HG03520 (cell line): ENCODE data around the gene RGN.
A peak's percentile ranks its signal among the peaks of the same experiment; 100 is the strongest.
"Not testable (repeated sequence)": the region's sequence is repeated elsewhere in the genome, so short reads cannot be mapped to it uniquely, and the experiment has no call there.

Experiments used
- ATAC-seq: cut with Tn5 transposase; IDR thresholded peaks from one replicate; pipeline ENCODE4 v1.9.1; 2021; ENCODE audit warnings: mild to moderate bottlenecking, moderate library complexity; ENCODE audit not compliant: unreplicated experiment

RGN gene

DNA sequence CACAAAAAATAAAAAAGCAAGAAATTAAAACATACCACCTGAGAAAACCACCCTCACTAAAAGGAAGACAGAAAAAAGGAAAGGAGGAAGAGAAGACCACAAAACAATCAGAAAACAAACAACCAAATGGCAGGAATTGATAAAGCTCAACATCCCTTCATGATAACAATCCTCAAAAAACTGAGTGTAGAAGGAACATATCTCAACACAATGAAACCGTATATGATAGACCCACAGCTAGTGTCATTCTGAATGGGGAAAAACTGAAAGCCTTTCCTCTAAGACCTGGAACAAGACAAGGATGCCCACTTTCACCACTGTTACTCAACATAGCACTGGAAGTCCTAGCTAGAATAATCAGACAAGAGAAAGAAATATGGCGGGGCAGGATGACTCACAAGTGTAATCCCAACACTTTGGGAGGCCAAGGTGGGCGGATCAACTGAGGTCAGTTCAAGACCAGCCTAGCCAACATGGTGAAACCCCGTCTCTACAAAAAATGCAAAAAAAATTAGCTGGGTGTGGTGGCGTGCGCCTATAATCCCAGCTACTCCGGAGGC is 38.4 kb downstream of the RGN start:
- ATAC-seq: not testable (repeated sequence)

DNA sequence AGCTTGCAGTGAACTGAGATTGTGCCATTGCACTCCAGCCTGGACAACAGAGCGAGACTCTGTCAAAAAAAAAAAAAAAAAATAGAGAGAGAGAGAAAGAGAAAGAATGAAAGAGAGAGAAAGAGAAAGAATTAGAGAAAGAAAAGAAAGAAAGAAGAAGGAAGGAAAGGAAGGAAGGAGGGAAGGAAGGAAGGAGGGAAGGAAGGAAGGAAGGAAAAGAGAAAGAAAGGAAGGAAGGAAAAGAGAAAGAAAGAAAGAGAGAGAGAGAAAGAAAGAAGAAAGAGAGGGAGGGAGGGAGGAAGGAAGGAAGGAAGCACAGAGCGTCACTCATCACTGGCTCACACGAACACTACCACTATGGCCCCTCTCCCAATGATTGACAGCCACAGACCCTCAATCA is 46.2 kb downstream of the RGN start:
- not testable (repeated sequence) for ATAC-seq

DNA sequence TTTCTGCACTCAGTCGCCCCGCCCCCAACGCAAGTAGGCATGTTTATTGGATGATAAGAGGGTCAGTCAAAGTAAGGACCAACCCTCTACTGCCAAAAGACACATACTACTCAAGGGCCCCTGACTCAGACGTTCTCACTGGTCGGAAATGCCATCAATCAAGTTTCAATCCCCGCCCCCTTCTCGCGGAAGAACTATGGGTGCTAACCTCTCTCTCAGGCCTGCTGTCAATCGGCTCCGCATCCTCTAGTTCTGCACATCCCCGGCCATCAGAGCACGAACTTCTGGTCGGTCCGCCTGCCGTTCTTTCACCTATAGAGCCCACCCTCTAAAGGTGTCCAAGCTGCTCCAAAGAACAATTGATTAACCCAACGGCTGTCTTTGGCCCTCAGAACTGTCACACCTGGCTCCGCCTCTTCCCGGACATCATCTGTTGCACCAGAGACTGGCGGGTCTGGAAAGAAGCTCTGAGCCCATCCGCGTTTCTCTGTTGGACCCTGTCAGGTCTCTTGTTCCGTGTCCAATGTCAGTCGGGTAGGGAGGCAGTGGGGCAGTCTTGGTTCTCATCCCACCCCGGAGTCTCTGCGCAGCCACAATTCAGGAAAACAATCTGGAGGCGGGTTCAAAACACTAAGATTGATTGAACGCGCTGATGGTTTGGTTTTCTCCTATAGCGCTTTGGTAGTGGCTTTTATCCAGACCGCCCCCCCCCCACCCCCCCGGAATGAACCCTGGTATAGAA is 51.1 kb downstream of the RGN start:
- peak; percentile 92 for ATAC-seq

DNA sequence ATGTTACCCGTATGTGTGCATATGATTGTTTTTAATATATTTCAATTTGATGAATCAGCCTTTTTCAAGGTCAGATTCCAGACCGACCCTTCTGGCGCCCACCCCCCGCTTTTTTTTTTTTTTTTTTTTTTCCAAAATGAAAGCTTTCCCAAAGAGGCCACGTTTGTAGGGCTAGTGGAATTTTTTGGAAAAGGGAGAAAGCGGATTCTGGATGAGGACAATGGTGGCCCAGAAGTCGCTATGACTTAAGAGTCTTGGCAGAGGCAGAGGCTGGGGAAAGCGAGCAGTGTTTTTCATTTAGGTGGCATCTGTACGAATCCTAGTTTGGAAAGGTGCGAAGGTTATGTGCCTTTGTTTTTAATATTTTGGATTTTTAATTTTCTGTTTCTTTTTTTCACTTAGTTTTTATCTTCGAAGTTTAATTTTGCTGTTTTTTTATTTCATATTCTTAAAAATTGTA is 51.7 kb downstream of the RGN start:
- no peak for ATAC-seq

DNA sequence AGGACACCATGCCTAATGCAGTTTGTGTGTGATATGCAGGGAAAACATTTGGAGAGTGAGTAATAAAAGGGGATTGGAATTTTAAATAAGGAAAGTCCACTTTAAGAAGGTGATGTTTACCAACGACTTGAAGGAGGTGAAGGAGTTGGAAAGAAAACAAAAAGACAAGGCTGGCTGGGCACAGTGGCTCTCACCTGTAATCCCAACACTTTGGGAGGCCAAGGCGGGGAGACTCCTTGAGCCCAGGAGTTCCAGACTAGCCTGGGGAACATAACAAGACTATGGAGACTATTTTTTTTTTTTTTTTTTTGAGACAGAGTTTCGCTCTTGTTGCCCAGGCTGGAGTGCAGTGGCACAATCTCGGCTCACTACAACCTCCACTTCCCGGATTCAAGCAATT is 55.2 kb downstream of the RGN start:
- ATAC-seq: no peak

DNA sequence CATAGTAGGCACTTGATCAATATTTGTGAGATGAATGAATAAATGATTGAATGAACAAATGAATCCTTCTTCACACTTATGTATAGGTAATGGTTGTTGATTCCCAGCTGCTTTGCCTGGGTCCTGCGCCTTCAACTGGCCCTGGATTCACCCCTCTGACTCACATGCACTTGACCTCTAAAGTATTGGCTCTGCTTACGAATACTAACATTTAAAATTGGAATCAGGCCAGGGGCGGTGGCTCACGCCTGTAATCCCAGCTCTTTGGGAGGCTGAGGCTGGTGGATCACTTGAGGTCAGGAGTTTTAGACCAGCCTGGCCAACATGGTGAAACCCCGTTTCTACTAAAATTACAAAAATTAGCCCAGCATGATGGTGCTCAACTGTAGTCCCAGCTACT is 57.4 kb downstream of the RGN start:
- ATAC-seq: not testable (repeated sequence)

DNA sequence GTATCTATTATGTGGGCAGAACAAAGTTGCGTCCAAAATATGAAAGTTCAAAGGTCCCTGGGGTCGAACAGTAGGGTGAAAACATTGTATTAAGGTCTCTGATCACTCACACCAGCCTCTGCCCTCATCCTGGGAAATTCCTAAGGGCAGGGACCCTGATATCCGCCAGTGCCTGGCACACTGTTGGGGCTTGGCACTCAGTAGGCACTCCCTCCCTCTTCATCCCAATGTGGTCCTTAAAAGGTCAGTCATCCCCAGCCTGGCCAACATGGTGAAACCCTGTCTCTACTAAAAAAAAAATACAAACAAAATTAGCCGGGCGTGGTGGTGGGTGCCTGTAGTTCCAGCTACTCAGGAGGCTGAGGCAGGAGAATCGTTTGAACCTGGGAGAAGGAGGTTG is 59.9 kb downstream of the RGN start:
- no peak for ATAC-seq
